ENCODE measurements around the gene TMEM163.

- no peak for TF ChIP-seq CTCF (IDR thresholded peaks at IDR 0.05)
- TF ChIP-seq EZH2 (IDR thresholded peaks at IDR 0.05), result no peak
- no peak for TF ChIP-seq EZH2phosphoT487 (IDR thresholded peaks at IDR 0.05)
Observed at GRCh38 chr2:134447669-134448068, 271.1 kb downstream of the TMEM163 start.

Data from neural progenitor cell (in vitro differentiated cells).